CMK (cell line): ENCODE data around the gene TSHZ1.

ENCODE experiments used
- DNase-seq: peaks from one replicate; pipeline ENCODE4 v3.0.0-alpha.2; 2010; ENCODE audit warnings: low read depth

The TSHZ1 gene

GRCh38 chr18:75276818-75277609 is 66.4 kb downstream of the TSHZ1 start:
- no peak for DNase-seq

GRCh38 chr18:75277610-75277928 is 67.0 kb downstream of the TSHZ1 start:
- DNase-seq = no peak

GRCh38 chr18:75279381-75279780 is 68.8 kb downstream of the TSHZ1 start:
- no peak for DNase-seq

GRCh38 chr18:75280427-75281280 is 70.1 kb downstream of the TSHZ1 start:
- no peak for DNase-seq

- DNase-seq = no peak
Observed at GRCh38 chr18:75282746-75283145, 72.1 kb downstream of the TSHZ1 start.

- DNase-seq = no peak
Observed at GRCh38 chr18:75283731-75284130, 73.1 kb downstream of the TSHZ1 start.

- DNase-seq = no peak
Observed at GRCh38 chr18:75284566-75284965, 74.0 kb downstream of the TSHZ1 start.

- no peak for DNase-seq
Observed at GRCh38 chr18:75285876-75286275, 75.3 kb downstream of the TSHZ1 start.

GRCh38 chr18:75287006-75287405 is 76.4 kb downstream of the TSHZ1 start:
- no peak for DNase-seq

GRCh38 chr18:75287700-75288099 is 77.1 kb downstream of the TSHZ1 start:
- DNase-seq = no peak

GRCh38 chr18:75289761-75290160 is 79.2 kb downstream of the TSHZ1 start:
- DNase-seq = no peak

GRCh38 chr18:75290737-75291358 is 80.3 kb downstream of the TSHZ1 start:
- DNase-seq = no peak

- no peak for DNase-seq
Observed at GRCh38 chr18:75291460-75291859, 80.9 kb downstream of the TSHZ1 start.

GRCh38 chr18:75293591-75293990 is 83.0 kb downstream of the TSHZ1 start:
- no peak for DNase-seq

- DNase-seq = no peak
Observed at GRCh38 chr18:75297731-75298130, 87.1 kb downstream of the TSHZ1 start.

- no peak for DNase-seq
Observed at GRCh38 chr18:75304678-75305557, 94.3 kb downstream of the TSHZ1 start.

GRCh38 chr18:75305984-75306383 is 95.4 kb downstream of the TSHZ1 start:
- DNase-seq = no peak

GRCh38 chr18:75307530-75307929 is 96.9 kb downstream of the TSHZ1 start:
- no peak for DNase-seq

- DNase-seq = no peak
Observed at GRCh38 chr18:75309564-75309963, 99.0 kb downstream of the TSHZ1 start.

- DNase-seq = no peak
Observed at GRCh38 chr18:75314117-75314516, 103.5 kb downstream of the TSHZ1 start.

- DNase-seq = no peak
Observed at GRCh38 chr18:75314606-75315005, 104.0 kb downstream of the TSHZ1 start.

GRCh38 chr18:75316223-75316622 is 105.6 kb downstream of the TSHZ1 start:
- no peak for DNase-seq
